Activated naive CD8-positive, alpha-beta T cell treated with anti-CD3 and anti-CD28 coated beads, Interleukin-2, amount 50 U/mL, for 24 hours (primary cell): ENCODE data around the gene CAPZA2.
"Not testable (repeated sequence)": the region's sequence is repeated elsewhere in the genome, so short reads cannot be mapped to it uniquely, and the experiment has no call there.

ENCODE experiments used
- ATAC-seq: fragments of 150-1000 bp; cut with Tn5 transposase; one replicate; pipeline ENCODE4 v1.10.0; 2021
- DNase-seq: peaks from one replicate; pipeline ENCODE4 v3.0.0; 2021
- H3K27ac Mint-ChIP-seq: one replicate; pipeline ENCODE4 v1.8.0; 2021; ENCODE audit warnings: mild to moderate bottlenecking, mixed read lengths
- H3K27me3 Mint-ChIP-seq: one replicate; pipeline ENCODE4 v1.8.0; 2021; ENCODE audit warnings: mixed read lengths
- H3K36me3 Mint-ChIP-seq: one replicate; pipeline ENCODE4 v1.8.0; 2021; ENCODE audit warnings: low read depth, mixed read lengths
- H3K4me1 Mint-ChIP-seq: one replicate; pipeline ENCODE4 v1.8.0; 2021; ENCODE audit warnings: mixed read lengths
- H3K4me3 Mint-ChIP-seq: one replicate; pipeline ENCODE4 v1.8.0; 2021; ENCODE audit warnings: mild to moderate bottlenecking, moderate library complexity, mixed read lengths
- H3K9me3 Mint-ChIP-seq: one replicate; pipeline ENCODE4 v1.8.0; 2021; ENCODE audit warnings: mixed read lengths

Gene CAPZA2

GRCh38 chr7:116862234-116862950 lies at the start of gene CAPZA2:
Gene CAPZA2 (plus strand): TSS chr7:116862587. CDS start chr7:116862612, 25 bp downstream.
- ATAC-seq (peak; percentile 93), DNase-seq (peak; percentile 97)
- H3K27ac Mint-ChIP-seq, result peak within 1 kb of the TSS; percentile 92
- peak within 1 kb of the TSS; percentile 90 for H3K4me3 Mint-ChIP-seq
- H3K9me3 Mint-ChIP-seq, result no peaks in the 10 kb centered on the region
- H3K36me3 Mint-ChIP-seq, result peaks cover 7% of the 10 kb centered on the region
- H3K4me1 Mint-ChIP-seq, result peaks cover 42% of the 10 kb centered on the region
- H3K27me3 Mint-ChIP-seq, result peaks cover 12% of the 10 kb centered on the region

DNA sequence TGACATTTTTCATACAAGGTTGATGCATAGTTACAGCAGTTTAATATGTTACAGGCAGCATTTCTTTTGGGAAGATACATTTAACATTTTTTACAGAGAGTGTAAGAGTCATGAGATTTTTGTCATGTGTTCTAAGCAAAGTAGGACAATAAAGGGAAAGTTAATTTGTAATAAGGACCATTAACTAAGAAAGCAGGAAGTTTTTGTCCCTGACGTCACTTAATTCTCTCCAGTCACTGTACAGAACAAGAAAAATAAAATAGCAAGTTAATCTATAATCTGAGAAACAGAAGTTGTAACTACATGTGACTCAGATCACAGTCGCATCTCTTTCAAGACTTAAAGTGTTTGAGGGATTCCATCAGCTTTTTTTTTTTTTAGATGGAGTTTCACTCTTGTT lies 49.5 kb upstream of the CAPZA2 start:
- Mint-ChIP-seq H3K9me3 (no peaks in the 10 kb centered on the region), H3K27me3 (no peaks in the 10 kb centered on the region), H3K36me3 (no peaks in the 10 kb centered on the region), H3K4me3 (no peak overlapping the region), H3K27ac (no peak overlapping the region), H3K4me1 (no peaks in the 10 kb centered on the region)
- ATAC-seq, result no peak
- no peak for DNase-seq

- not testable (repeated sequence) for DNase-seq, H3K36me3 Mint-ChIP-seq, H3K27me3 Mint-ChIP-seq, ATAC-seq, H3K9me3 Mint-ChIP-seq, H3K4me3 Mint-ChIP-seq, H3K27ac Mint-ChIP-seq, H3K4me1 Mint-ChIP-seq
These were observed 49.0 kb upstream of the CAPZA2 start for GRCh38 chr7:116813371-116813770.

DNA sequence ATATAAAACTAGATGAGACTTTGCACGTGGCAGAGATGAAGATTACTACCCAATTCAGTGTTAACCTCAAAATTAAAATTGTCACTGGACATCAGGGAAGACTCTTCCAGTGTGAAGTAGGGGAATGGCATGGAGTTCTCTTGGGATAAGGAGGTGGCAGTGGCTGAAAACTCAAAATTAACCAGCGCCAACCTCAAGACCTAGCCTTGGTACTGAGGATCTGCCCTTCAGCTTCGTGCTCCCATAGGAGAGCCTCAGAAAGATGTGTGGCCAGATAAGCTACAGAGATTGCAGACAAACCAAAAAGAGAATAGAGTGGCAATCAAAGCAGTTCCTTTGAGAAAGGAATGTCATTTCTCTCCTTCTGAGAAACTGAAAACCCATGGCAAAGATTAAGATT lies 47.3 kb upstream of the CAPZA2 start:
- Mint-ChIP-seq H3K4me1 (no peaks in the 10 kb centered on the region), H3K36me3 (no peaks in the 10 kb centered on the region), H3K27ac (no peak overlapping the region), H3K9me3 (no peaks in the 10 kb centered on the region), H3K27me3 (no peaks in the 10 kb centered on the region), H3K4me3 (no peak overlapping the region)
- DNase-seq (no peak), ATAC-seq (no peak)

DNA sequence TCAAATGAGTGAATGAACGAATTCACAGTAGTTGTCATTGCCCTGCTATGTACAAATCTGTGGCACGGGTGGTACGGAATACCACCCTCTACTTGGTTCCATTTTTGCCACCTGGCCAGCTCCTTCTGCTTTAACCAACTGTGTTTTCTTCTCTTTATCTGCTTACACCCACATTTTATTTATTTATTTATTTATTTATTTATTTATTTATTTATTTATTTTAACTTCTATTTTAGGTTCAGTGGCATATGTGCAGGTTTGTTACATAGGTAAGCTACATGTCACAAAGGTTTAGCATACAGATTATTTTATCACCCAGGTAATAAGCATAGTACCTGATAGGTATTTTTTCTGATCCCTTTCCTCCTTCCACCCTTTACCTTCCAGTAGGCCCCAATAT lies 42.2 kb upstream of the CAPZA2 start:
- peaks cover 2% of the 10 kb centered on the region for H3K4me1 Mint-ChIP-seq

GRCh38 chr7:116821647-116822046 lies 40.7 kb upstream of the CAPZA2 start:
- ATAC-seq, H3K36me3 Mint-ChIP-seq, H3K9me3 Mint-ChIP-seq, H3K27ac Mint-ChIP-seq, H3K4me1 Mint-ChIP-seq, H3K4me3 Mint-ChIP-seq, DNase-seq: not testable (repeated sequence)
- H3K27me3 Mint-ChIP-seq, result peaks cover 11% of the 10 kb centered on the region

More for the DNA sequence above, 42.2 kb upstream of the CAPZA2 start:
- no peak overlapping the region for H3K27ac Mint-ChIP-seq
- peaks cover 9% of the 10 kb centered on the region for H3K9me3 Mint-ChIP-seq
- no peak overlapping the region for H3K4me3 Mint-ChIP-seq
- H3K27me3 Mint-ChIP-seq, result peaks cover under 1% of the 10 kb centered on the region
- no peak for ATAC-seq
- H3K36me3 Mint-ChIP-seq, result no peaks in the 10 kb centered on the region
- no peak for DNase-seq

- peaks cover 2% of the 10 kb centered on the region for H3K4me1 Mint-ChIP-seq
- no peak for DNase-seq
- H3K27ac Mint-ChIP-seq, result no peak overlapping the region
- no peaks in the 10 kb centered on the region for H3K36me3 Mint-ChIP-seq
- peaks cover 9% of the 10 kb centered on the region for H3K9me3 Mint-ChIP-seq
- H3K4me3 Mint-ChIP-seq, result no peak overlapping the region
- ATAC-seq, result no peak
- peaks cover 12% of the 10 kb centered on the region for H3K27me3 Mint-ChIP-seq
These were observed 37.9 kb upstream of the CAPZA2 start for GRCh38 chr7:116824449-116824848.

DNA sequence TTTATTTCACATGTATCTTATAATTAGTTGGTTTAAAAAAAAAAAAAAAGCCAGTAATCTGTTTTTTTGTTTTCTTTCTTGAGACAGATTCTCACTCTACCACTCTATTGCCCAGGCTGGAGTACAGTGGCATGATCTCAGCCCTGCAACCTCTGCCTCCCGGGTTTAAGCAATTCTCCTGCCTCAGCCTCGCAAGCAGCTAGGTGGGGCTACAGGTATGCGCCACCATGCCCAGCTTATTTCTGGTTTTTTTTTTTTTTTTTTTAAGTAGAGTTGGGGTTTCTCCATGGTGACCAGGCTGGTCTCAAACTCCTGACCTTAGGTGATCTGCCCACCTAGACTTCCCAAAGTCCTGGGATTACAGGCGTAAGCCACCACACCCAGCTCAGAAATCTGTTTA lies 34.1 kb upstream of the CAPZA2 start:
- Mint-ChIP-seq H3K9me3 (peaks cover 5% of the 10 kb centered on the region), H3K4me3 (no peak overlapping the region), H3K4me1 (peaks cover 2% of the 10 kb centered on the region), H3K27me3 (peaks cover 12% of the 10 kb centered on the region), H3K27ac (no peak overlapping the region), H3K36me3 (no peaks in the 10 kb centered on the region)
- DNase-seq (no peak), ATAC-seq (no peak)

DNA sequence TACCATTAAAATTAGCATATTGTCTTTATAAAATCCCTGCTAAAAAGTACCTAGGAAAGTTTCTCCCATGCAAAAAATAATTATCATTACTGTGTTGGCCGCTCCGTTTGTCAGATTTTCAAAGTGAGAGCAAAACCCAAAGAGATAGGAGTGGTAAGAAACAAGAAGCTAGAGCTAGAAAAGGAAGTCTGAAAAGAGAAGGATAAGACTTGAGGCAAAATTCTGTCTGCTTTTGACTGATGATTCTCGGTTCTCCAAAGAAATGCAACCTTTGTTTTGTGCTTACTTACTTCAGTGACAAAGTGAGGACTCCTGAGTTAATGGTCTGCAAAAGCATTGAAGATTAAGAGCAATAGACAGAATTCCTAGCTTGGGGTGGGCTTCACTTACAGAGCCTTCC lies 33.3 kb upstream of the CAPZA2 start:
- H3K9me3 Mint-ChIP-seq, result peaks cover 5% of the 10 kb centered on the region
- DNase-seq (no peak), ATAC-seq (no peak)
- H3K4me3 Mint-ChIP-seq, result no peak overlapping the region
- peaks cover 12% of the 10 kb centered on the region for H3K27me3 Mint-ChIP-seq
- no peaks in the 10 kb centered on the region for H3K36me3 Mint-ChIP-seq
- H3K27ac Mint-ChIP-seq, result no peak overlapping the region
- H3K4me1 Mint-ChIP-seq, result peaks cover 2% of the 10 kb centered on the region

- no peaks in the 10 kb centered on the region for H3K36me3 Mint-ChIP-seq
- H3K4me1 Mint-ChIP-seq, result peaks cover 2% of the 10 kb centered on the region
- ATAC-seq (no peak), DNase-seq (no peak)
- no peak overlapping the region for H3K27ac Mint-ChIP-seq
- H3K4me3 Mint-ChIP-seq, result no peak overlapping the region
- peaks cover under 1% of the 10 kb centered on the region for H3K9me3 Mint-ChIP-seq
- H3K27me3 Mint-ChIP-seq, result peaks cover 12% of the 10 kb centered on the region
These were observed 32.9 kb upstream of the CAPZA2 start for GRCh38 chr7:116829493-116829892.

DNA sequence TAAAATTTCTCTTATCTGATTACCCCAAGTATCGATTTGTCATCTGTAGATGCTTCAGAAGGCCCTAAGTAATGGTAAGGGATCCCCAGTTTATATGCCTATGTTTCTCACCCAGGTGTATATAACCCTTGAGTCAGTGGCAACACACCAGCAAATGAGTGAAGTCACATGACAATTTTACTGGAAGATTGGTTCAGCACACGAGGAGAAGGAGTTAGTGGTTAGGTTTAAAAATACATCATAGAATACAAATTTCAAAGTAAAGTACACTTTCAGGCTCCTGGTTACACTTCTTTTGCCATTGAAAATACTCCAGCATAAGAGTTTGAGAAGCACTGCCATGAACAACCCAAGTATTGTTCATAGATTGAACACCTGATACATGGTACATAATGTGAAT lies 29.7 kb upstream of the CAPZA2 start:
- Mint-ChIP-seq H3K4me3 (no peak overlapping the region), H3K27ac (no peak overlapping the region), H3K9me3 (no peaks in the 10 kb centered on the region), H3K36me3 (no peaks in the 10 kb centered on the region), H3K4me1 (no peaks in the 10 kb centered on the region), H3K27me3 (no peaks in the 10 kb centered on the region)
- DNase-seq, result no peak
- ATAC-seq, result no peak

GRCh38 chr7:116834815-116835504 lies 27.4 kb upstream of the CAPZA2 start:
- Mint-ChIP-seq H3K27me3 (no peaks in the 10 kb centered on the region), H3K36me3 (no peaks in the 10 kb centered on the region), H3K9me3 (no peaks in the 10 kb centered on the region), H3K4me1 (no peaks in the 10 kb centered on the region), H3K27ac (no peak overlapping the region), H3K4me3 (no peak overlapping the region)
- peak; percentile 66 for ATAC-seq
- DNase-seq, result no peak

DNA sequence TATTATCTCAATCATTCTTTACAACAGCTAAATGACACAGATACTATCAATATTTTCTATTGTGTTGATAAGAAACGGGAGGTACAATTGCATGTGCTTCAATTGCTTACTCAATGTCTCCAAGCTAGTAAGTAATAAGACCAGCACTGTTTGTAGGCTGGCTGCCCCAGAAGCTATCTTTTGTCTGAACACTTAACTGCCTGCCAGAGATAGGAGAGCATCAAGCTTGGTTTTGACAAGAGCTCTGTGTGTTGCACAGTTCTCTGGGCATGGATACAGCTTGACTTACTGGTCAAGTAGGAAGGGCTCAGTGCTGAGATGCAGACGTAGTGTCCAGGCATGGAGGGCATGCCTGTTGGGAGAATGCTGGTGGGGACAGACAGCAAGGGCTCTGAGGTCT lies 26.3 kb upstream of the CAPZA2 start:
- no peaks in the 10 kb centered on the region for H3K9me3 Mint-ChIP-seq
- H3K27me3 Mint-ChIP-seq, result peaks cover under 1% of the 10 kb centered on the region

GRCh38 chr7:116836911-116837310 lies 25.5 kb upstream of the CAPZA2 start:
- H3K4me1 Mint-ChIP-seq, result no peaks in the 10 kb centered on the region
- H3K27me3 Mint-ChIP-seq, result peaks cover 6% of the 10 kb centered on the region
- no peak overlapping the region for H3K4me3 Mint-ChIP-seq
- DNase-seq (no peak), ATAC-seq (no peak)
- no peak overlapping the region for H3K27ac Mint-ChIP-seq
- H3K9me3 Mint-ChIP-seq, result no peaks in the 10 kb centered on the region
- H3K36me3 Mint-ChIP-seq, result no peaks in the 10 kb centered on the region

More for the DNA sequence above, 26.3 kb upstream of the CAPZA2 start:
- Mint-ChIP-seq H3K4me1 (no peaks in the 10 kb centered on the region), H3K4me3 (no peak overlapping the region), H3K27ac (no peak overlapping the region), H3K36me3 (no peaks in the 10 kb centered on the region)
- no peak for ATAC-seq
- no peak for DNase-seq

GRCh38 chr7:116837586-116837985 lies 24.8 kb upstream of the CAPZA2 start:
- no peaks in the 10 kb centered on the region for H3K36me3 Mint-ChIP-seq
- DNase-seq (no peak), ATAC-seq (no peak)
- H3K9me3 Mint-ChIP-seq, result no peaks in the 10 kb centered on the region
- no peak overlapping the region for H3K27ac Mint-ChIP-seq
- no peaks in the 10 kb centered on the region for H3K4me1 Mint-ChIP-seq
- H3K4me3 Mint-ChIP-seq, result no peak overlapping the region
- peaks cover 9% of the 10 kb centered on the region for H3K27me3 Mint-ChIP-seq
